Right lobe of liver (tissue), 6 donors: ENCODE results near the gene NDUFA8. TPM values are rescaled to one million over a fixed set of nuclear protein-coding genes. Genes with fewer than 3 reads are reported as not detected.
A peak's percentile ranks its signal among the peaks of the same experiment; 100 is the strongest.

Source experiments
- ATAC-seq, 4 donors: fragments of 200-7000 bp; cut with Tn5 transposase; one replicate each; pipeline ENCODE4 v1.9.1; 2020; ENCODE audit warnings: mild to moderate bottlenecking in 4 of 4, moderate library complexity in 4 of 4
- DNase-seq, 3 donors: peaks; one replicate each; pipeline ENCODE4 v3.0.0-alpha.2; 2020
- H3K27ac ChIP-seq, 3 donors: fragments of 200-600 bp; one replicate each; pipeline ENCODE4 v1.8.0; 2022
- H3K27me3 ChIP-seq, 2 donors: fragments of 200-600 bp; one replicate each; pipeline ENCODE4 v1.8.0; 2022
- H3K36me3 ChIP-seq, 4 donors: fragments of 200-600 bp; sonication (generic) in 1 of 4; one replicate each; pipeline versions ENCODE4 v1.5.1 to v1.8.0; 2017 to 2022; ENCODE audit warnings: control low read depth in 1 of 4
- H3K4me1 ChIP-seq, 4 donors: fragments of 200-600 bp; sonication (generic) in 1 of 4; one replicate each; pipeline versions ENCODE4 v1.5.1 to v1.8.0; 2017 to 2022; ENCODE audit warnings: control low read depth in 1 of 4
- H3K4me3 ChIP-seq, 3 donors: fragments of 200-600 bp; one replicate each; pipeline ENCODE4 v1.8.0; 2022
- H3K9me3 ChIP-seq, 4 donors: fragments of 200-600 bp; sonication (generic) in 1 of 4; one replicate each; pipeline versions ENCODE4 v1.5.1 to v1.8.0; 2017 to 2022; ENCODE audit warnings: control low read depth in 1 of 4
- CTCF ChIP-seq, 4 donors: fragments of 200-600 bp in 3 of 4; fragments of 450-650 bp in 1 of 4; IDR thresholded peaks; one replicate each; pipeline versions ENCODE4 v1.5.1 to v1.8.0; 2016 to 2022; ENCODE audit warnings: antibody characterized with exemption in 4 of 4, mild to moderate bottlenecking in 2 of 4
- POLR2A ChIP-seq: fragments of 450-650 bp; IDR thresholded peaks from one replicate; pipeline ENCODE4 v1.6.1; 2017; ENCODE audit warnings: antibody characterized with exemption, mild to moderate bottlenecking
- WGBS: methylation state at CpG from one replicate; pipeline ENCODE4 v1.1.6; 2018; ENCODE audit warnings: low coverage, low lambda C conversion rate; ENCODE audit not compliant: insufficient coverage; ENCODE audit errors: missing lambda C conversion rate; 5-methylcytosine and 5-hydroxymethylcytosine counted together
- intact Hi-C, 2 donors: fragments of 100-400 bp; cut with DNase I; formaldehyde crosslinking; loops; one replicate each; pipeline versions ENCODE4 v1.11.2 to v1.14.1; 2022
- total RNA-seq, 6 experiments: library from RNA; depleted of rRNA in 2 of 6; stranded (reverse); fragments of >200 nt in 2 of 6; fragmentation: NEBNext Ultra II Directional in 3 of 6; extraction: Animal tissue kit (Norgen Biotek cat#: 25700) in 3 of 6; gene quantifications; one replicate each; pipeline versions ENCODE4 v1.1.0 to v1.2.4, GENCODE V29; 2016 to 2023
- donor health status: DM: no; HTN: yes; CAD: no.
- donor health status: DM: no; HTN: no; CAD: no.
- donor health status: DM: no; HTN: no; CAD: no.
- donor health status: DM: no; HTN: yes; CAD: no.
- donor health status: DM: no; HTN: yes; CAD: no.

NDUFA8 gene
- total RNA-seq, 6 experiments from 2014 or later = 27.3 to 43.9 (median 29.0) TPM

- no peak for ATAC-seq
- Histone ChIP-seq H3K36me3 (no peaks in the 10 kb centered on the region), H3K4me3 (no peak overlapping the region), H3K27ac (no peak overlapping the region), H3K4me1 (peaks cover 0 to 4% (median 0%) of the 10 kb centered on the region in 4 donors), H3K9me3 (no peaks in the 10 kb centered on the region), H3K27me3 (no peaks in the 10 kb centered on the region)
- no peak for DNase-seq
- WGBS = no CpG with 5 or more reads among the region's 10 CpGs
- no peak for TF ChIP-seq CTCF (IDR thresholded peaks at IDR 0.05)
- TF ChIP-seq POLR2A = no peak
- intact Hi-C loops = loop anchor here (5.0 to 10.0 kb wide), 3 partner anchors 220 to 327 kb away; no protein-coding TSS in a partner anchor
These were observed 32.2 kb downstream of the NDUFA8 start for GRCh38 chr9:122127396-122127798.

DNA sequence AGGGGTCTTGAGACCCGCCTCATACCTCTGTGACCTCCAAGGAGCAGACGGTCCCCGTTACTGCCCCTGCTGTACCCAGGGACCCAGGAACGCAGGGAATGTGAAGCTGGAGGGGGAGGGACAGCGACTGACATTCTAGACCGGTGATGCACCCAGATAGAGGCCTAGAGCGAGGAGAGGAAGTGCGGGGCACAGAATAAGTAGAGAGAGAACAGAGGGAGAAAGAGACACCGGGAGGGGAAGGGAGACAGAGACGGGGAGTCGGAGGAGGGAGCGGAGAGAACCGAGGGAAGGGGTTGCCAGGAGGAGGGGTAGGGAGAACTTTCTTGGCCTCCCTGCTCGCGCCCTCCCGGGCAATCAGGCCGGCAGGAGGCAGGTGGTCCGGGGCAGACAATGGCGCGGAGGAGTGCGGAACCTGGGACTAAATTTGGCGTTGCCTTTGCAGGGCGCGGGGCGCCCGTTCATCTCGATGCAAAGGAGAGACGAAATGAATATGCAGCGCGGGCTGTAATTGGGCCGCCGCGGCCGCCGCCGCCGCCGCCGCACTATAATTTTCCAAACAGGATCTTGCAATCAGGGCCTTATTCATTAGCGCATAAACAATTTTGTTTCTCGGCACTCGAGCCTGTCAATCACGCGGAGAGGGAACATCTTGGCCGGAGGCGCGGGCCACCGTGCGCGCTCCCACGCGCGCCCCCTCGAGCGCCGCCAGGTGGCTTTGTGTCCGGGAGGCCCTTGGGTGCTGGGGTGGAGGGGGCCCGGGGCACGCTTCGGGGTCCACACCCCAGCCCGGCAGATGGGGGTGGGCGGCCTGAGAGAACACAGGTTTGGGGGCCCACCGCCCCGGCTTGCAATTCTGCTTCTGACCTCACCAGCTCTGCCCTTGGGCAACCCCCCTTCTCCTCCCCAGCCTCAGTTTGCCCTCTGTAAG lies 33.0 kb downstream of the NDUFA8 start:
- intact Hi-C loops = loop anchor here (5.0 to 10.0 kb wide), 3 partner anchors 221 to 328 kb away; no protein-coding TSS in a partner anchor
- no peaks in the 10 kb centered on the region for H3K36me3 ChIP-seq
- H3K27ac ChIP-seq = no peak overlapping the region
- TF ChIP-seq CTCF (IDR thresholded peaks at IDR 0.05) = no peak
- no peak for TF ChIP-seq POLR2A
- H3K9me3 ChIP-seq = no peaks in the 10 kb centered on the region
- peaks cover 0 to 4% (median 0%) of the 10 kb centered on the region in 4 donors for H3K4me1 ChIP-seq
- no peak for ATAC-seq
- WGBS = 8% methylated on average over 28 of the region's 64 CpGs
- H3K27me3 ChIP-seq = no peaks in the 10 kb centered on the region
- no peak overlapping the region for H3K4me3 ChIP-seq
- DNase-seq = no peak

GRCh38 chr9:122125509-122126330 lies 33.9 kb downstream of the NDUFA8 start:
- WGBS = 17% methylated on average over 8 of the region's 21 CpGs
- H3K4me3 ChIP-seq = no peak overlapping the region
- DNase-seq = no peak

More at GRCh38 chr9:122125509-122126330, 33.9 kb downstream of the NDUFA8 start:
- H3K36me3 ChIP-seq = no peaks in the 10 kb centered on the region
- TF ChIP-seq CTCF (IDR thresholded peaks at IDR 0.05) (no peak), POLR2A (no peak)
- no peaks in the 10 kb centered on the region for H3K9me3 ChIP-seq
- no peaks in the 10 kb centered on the region for H3K27me3 ChIP-seq
- H3K27ac ChIP-seq = no peak overlapping the region
- peak in 1 of 4 donors; percentile 12 for ATAC-seq
- intact Hi-C loops = loop anchor here (5.0 to 10.0 kb wide), 3 partner anchors 222 to 329 kb away; no protein-coding TSS in a partner anchor
- peaks cover 0 to 4% (median 0%) of the 10 kb centered on the region in 4 donors for H3K4me1 ChIP-seq
